ENCODE results near the gene NLN. TPM values are rescaled to one million over a fixed set of nuclear protein-coding genes. Genes with fewer than 3 reads are reported as not detected.

The NLN gene
- polyA plus RNA-seq, 1 donor (not counting 4 experiments of a cell fraction or from before 2014, with no cell fraction given) = 26.1 TPM

- H3K27ac ChIP-seq (ENCODE audit: control insufficient read depth, insufficient read depth, low read length) = no peak overlapping the region
- TF ChIP-seq CTCF (optimal IDR thresholded peaks at IDR 0.05 in 1 of 3, IDR thresholded peaks at IDR 0.05 in 1 of 3, conservative IDR thresholded peaks at IDR 0.05 in 1 of 3; ENCODE audit: extremely low read depth in 1 of 3, insufficient read depth in 2 of 3, low read length in 3 of 3) = no peak
- TF ChIP-seq EZH2 (IDR thresholded peaks at IDR 0.05; ENCODE audit: low read length) = no peak
- dilution Hi-C loops (cut with MboI; ENCODE audit: extremely low pct_ligation_motif_present, low sequenced_read_pairs) = no loop called here
- no peak overlapping the region for H2AFZ ChIP-seq (ENCODE audit: control insufficient read depth, low read length)
- H3K36me3 ChIP-seq (ENCODE audit: control insufficient read depth in 2 of 2, extremely low read depth in 1 of 2, insufficient read depth in 2 of 2, low read length in 2 of 2) = no peaks in the 10 kb centered on the region
- DNase-seq (ENCODE audit: low read depth, low spot score) (no peak), FAIRE-seq (peak; percentile 23)
- no peaks in the 10 kb centered on the region for H4K20me1 ChIP-seq (ENCODE audit: control insufficient read depth, extremely low read depth, insufficient read depth, low read length)
- no peaks in the 10 kb centered on the region for H3K9me3 ChIP-seq (ENCODE audit: control insufficient read depth, low read depth, low read length)
- no peaks in the 10 kb centered on the region for H3K9me1 ChIP-seq (ENCODE audit: control insufficient read depth, extremely low read depth, insufficient read depth, low read length)
- H3K27me3 ChIP-seq (ENCODE audit: control insufficient read depth, extremely low read depth, insufficient read depth, low read length) = no peaks in the 10 kb centered on the region
- no peak overlapping the region for H3K9ac ChIP-seq (ENCODE audit: control insufficient read depth, extremely low read depth, insufficient read depth, low read length)
- H3K79me2 ChIP-seq (ENCODE audit: control insufficient read depth, insufficient read depth, low read length) = no peaks in the 10 kb centered on the region
- peak overlapping the region; percentile 4 for H3K4me2 ChIP-seq (ENCODE audit: control insufficient read depth, extremely low read depth, insufficient read depth, low read depth, low read length)
- H3K4me3 ChIP-seq (ENCODE audit: control insufficient read depth in 2 of 3, extremely low read depth in 1 of 3, insufficient read depth in 2 of 3, low read depth in 1 of 3, low read length in 3 of 3) = no peak overlapping the region
- peaks cover 9% of the 10 kb centered on the region for H3K4me1 ChIP-seq (ENCODE audit: control insufficient read depth, extremely low read depth, insufficient read depth, low read length)
Measured at GRCh38 chr5:65832603-65833228, 110.7 kb downstream of the NLN start.

- H3K79me2 ChIP-seq (ENCODE audit: control insufficient read depth, insufficient read depth, low read length) = no peaks in the 10 kb centered on the region
- no peak overlapping the region for H3K4me2 ChIP-seq (ENCODE audit: control insufficient read depth, extremely low read depth, insufficient read depth, low read depth, low read length)
- no peaks in the 10 kb centered on the region for H4K20me1 ChIP-seq (ENCODE audit: control insufficient read depth, extremely low read depth, insufficient read depth, low read length)
- no peak overlapping the region for H2AFZ ChIP-seq (ENCODE audit: control insufficient read depth, low read length)
- H3K27ac ChIP-seq (ENCODE audit: control insufficient read depth, insufficient read depth, low read length) = no peak overlapping the region
- DNase-seq (ENCODE audit: low read depth, low spot score) (no peak), FAIRE-seq (no peak)
- no peaks in the 10 kb centered on the region for H3K9me1 ChIP-seq (ENCODE audit: control insufficient read depth, extremely low read depth, insufficient read depth, low read length)
- dilution Hi-C loops (cut with MboI; ENCODE audit: extremely low pct_ligation_motif_present, low sequenced_read_pairs) = no loop called here
- no peak overlapping the region for H3K4me3 ChIP-seq (ENCODE audit: control insufficient read depth in 2 of 3, extremely low read depth in 1 of 3, insufficient read depth in 2 of 3, low read depth in 1 of 3, low read length in 3 of 3)
- TF ChIP-seq EZH2 (IDR thresholded peaks at IDR 0.05; ENCODE audit: low read length) (no peak), CTCF (optimal IDR thresholded peaks at IDR 0.05 in 1 of 3, IDR thresholded peaks at IDR 0.05 in 1 of 3, conservative IDR thresholded peaks at IDR 0.05 in 1 of 3; ENCODE audit: extremely low read depth in 1 of 3, insufficient read depth in 2 of 3, low read length in 3 of 3) (no peak)
- H3K9ac ChIP-seq (ENCODE audit: control insufficient read depth, extremely low read depth, insufficient read depth, low read length) = no peak overlapping the region
- H3K27me3 ChIP-seq (ENCODE audit: control insufficient read depth, extremely low read depth, insufficient read depth, low read length) = no peaks in the 10 kb centered on the region
- peaks cover 9% of the 10 kb centered on the region for H3K4me1 ChIP-seq (ENCODE audit: control insufficient read depth, extremely low read depth, insufficient read depth, low read length)
- no peaks in the 10 kb centered on the region for H3K36me3 ChIP-seq (ENCODE audit: control insufficient read depth in 2 of 2, extremely low read depth in 1 of 2, insufficient read depth in 2 of 2, low read length in 2 of 2)
- H3K9me3 ChIP-seq (ENCODE audit: control insufficient read depth, low read depth, low read length) = no peaks in the 10 kb centered on the region
Measured at GRCh38 chr5:65833780-65834179, 111.8 kb downstream of the NLN start.
